GM21529 (cell line): ENCODE results near the gene PTPN11.
"Not testable (repeated sequence)": the region's sequence is repeated elsewhere in the genome, so short reads cannot be mapped to it uniquely, and the experiment has no call there.

ENCODE experiments used
- ATAC-seq: cut with Tn5 transposase; IDR thresholded peaks from one replicate; pipeline ENCODE4 v1.9.1; 2021; ENCODE audit not compliant: unreplicated experiment

PTPN11 gene

GRCh38 chr12:112447106-112447505 is 28.4 kb downstream of the PTPN11 start:
- no peak for ATAC-seq

GRCh38 chr12:112448165-112448564 is 29.4 kb downstream of the PTPN11 start:
- ATAC-seq: not testable (repeated sequence)

GRCh38 chr12:112450725-112451124 is 32.0 kb downstream of the PTPN11 start:
- no peak for ATAC-seq

- no peak for ATAC-seq
These were observed 37.3 kb downstream of the PTPN11 start for GRCh38 chr12:112456029-112456428.

- ATAC-seq: not testable (repeated sequence)
These were observed 38.4 kb downstream of the PTPN11 start for GRCh38 chr12:112457142-112457541.

- no peak for ATAC-seq
These were observed 39.6 kb downstream of the PTPN11 start for GRCh38 chr12:112458330-112458729.

GRCh38 chr12:112458751-112459150 is 40.0 kb downstream of the PTPN11 start:
- no peak for ATAC-seq

GRCh38 chr12:112463478-112463877 is 44.7 kb downstream of the PTPN11 start:
- ATAC-seq: no peak

GRCh38 chr12:112464605-112465004 is 45.9 kb downstream of the PTPN11 start:
- ATAC-seq: no peak

- ATAC-seq: no peak
These were observed 47.3 kb downstream of the PTPN11 start for GRCh38 chr12:112466011-112466422.

- no peak for ATAC-seq
These were observed 48.1 kb downstream of the PTPN11 start for GRCh38 chr12:112466835-112467234.

- no peak for ATAC-seq
These were observed 49.3 kb downstream of the PTPN11 start for GRCh38 chr12:112468046-112468445.

- ATAC-seq: no peak
These were observed 54.3 kb downstream of the PTPN11 start for GRCh38 chr12:112473056-112473455.

- no peak for ATAC-seq
These were observed 60.7 kb downstream of the PTPN11 start for GRCh38 chr12:112479413-112479812.

GRCh38 chr12:112480931-112481330 is 62.2 kb downstream of the PTPN11 start:
- no peak for ATAC-seq

- no peak for ATAC-seq
These were observed 64.0 kb downstream of the PTPN11 start for GRCh38 chr12:112482733-112483132.

- no peak for ATAC-seq
These were observed 67.6 kb downstream of the PTPN11 start for GRCh38 chr12:112486361-112486760.

GRCh38 chr12:112488257-112488876 is 69.6 kb downstream of the PTPN11 start:
- no peak for ATAC-seq

GRCh38 chr12:112489456-112489855 is 70.7 kb downstream of the PTPN11 start:
- no peak for ATAC-seq

- ATAC-seq: peak; percentile 85
These were observed 77.7 kb downstream of the PTPN11 start for GRCh38 chr12:112496496-112496895.

- no peak for ATAC-seq
These were observed 79.8 kb downstream of the PTPN11 start for GRCh38 chr12:112498580-112498979.

- ATAC-seq: no peak
These were observed 84.8 kb downstream of the PTPN11 start for GRCh38 chr12:112503512-112503911.

GRCh38 chr12:112506513-112507166 is 87.9 kb downstream of the PTPN11 start:
- no peak for ATAC-seq
